ENCODE data around the gene ZNF532. TPM values are rescaled to one million over a fixed set of nuclear protein-coding genes. Genes with fewer than 3 reads are reported as not detected.

Gene ZNF532
- total and polyA plus RNA-seq, 2 of the 13 experiments (the other 11 are each of a cell fraction or from before 2014, with no cell fraction given), result not detected

DNA sequence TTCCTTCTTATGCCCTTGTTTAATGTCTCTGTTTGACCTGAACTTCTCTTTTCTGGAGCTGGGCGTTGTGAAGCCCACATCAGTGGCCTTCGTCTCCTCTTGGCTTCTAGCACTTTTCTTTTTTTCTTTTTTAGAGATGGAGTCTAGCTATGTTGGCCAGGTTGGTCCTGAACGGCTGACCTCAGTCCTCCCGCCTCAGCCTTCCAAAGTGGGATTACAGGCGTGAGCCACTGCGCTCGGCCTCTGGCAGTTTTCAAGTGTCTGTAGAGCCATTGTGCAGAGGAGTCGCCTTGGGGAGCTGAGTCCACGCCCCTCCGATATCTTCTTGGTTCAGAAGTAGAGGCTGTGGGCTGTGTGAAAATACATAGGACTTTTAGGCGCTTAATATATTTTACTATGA lies 36.5 kb downstream of the ZNF532 start (continued):
- TF ChIP-seq, protein P1, sequence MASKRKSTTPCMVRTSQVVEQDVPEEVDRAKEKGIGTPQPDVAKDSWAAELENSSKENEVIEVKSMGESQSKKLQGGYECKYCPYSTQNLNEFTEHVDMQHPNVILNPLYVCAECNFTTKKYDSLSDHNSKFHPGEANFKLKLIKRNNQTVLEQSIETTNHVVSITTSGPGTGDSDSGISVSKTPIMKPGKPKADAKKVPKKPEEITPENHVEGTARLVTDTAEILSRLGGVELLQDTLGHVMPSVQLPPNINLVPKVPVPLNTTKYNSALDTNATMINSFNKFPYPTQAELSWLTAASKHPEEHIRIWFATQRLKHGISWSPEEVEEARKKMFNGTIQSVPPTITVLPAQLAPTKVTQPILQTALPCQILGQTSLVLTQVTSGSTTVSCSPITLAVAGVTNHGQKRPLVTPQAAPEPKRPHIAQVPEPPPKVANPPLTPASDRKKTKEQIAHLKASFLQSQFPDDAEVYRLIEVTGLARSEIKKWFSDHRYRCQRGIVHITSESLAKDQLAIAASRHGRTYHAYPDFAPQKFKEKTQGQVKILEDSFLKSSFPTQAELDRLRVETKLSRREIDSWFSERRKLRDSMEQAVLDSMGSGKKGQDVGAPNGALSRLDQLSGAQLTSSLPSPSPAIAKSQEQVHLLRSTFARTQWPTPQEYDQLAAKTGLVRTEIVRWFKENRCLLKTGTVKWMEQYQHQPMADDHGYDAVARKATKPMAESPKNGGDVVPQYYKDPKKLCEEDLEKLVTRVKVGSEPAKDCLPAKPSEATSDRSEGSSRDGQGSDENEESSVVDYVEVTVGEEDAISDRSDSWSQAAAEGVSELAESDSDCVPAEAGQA (IDR thresholded peaks at IDR 0.05; ENCODE audit: low read depth), result no peak
- TF ChIP-seq, protein P1 (CRISPR knock-in tag; IDR thresholded peaks at IDR 0.05; ENCODE audit: borderline replicate concordance), result no peak
- TF ChIP-seq HIVEP1 (CRISPR knock-in tag; IDR thresholded peaks at IDR 0.05), result no peak

DNA sequence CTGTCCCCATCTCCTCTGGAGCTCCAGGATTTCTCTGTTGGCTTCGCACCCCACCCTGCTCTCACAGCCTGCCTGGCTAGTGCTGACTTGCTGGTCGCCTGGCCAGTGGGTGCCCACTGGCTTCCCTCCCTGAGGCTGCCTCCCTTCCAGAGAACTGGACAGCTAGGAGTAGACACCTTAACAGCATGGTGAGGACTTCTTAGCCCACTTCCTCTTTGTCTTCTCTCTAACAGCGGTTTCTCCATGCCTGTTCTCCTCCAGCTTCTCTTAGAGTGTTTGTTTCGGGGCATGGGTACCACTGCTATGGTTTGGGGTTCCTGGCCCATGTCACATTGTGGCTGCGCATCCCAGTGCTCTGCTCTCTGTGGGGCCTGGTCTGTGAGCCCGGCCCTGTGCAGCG lies 37.1 kb downstream of the ZNF532 start:
- FAIRE-seq (no peak), ATAC-seq (no peak), DNase-seq (ENCODE audit: low spot score) (no peak)
- H3K27me3 ChIP-seq (ENCODE audit: control insufficient read depth in 1 of 2, insufficient read depth in 2 of 2, low read length in 2 of 2), result peaks cover 0 to 35% of the 10 kb centered on the region in 2 experiments
- no TSS peak for BruUV-seq (replicated peaks)
- H3K4me1 ChIP-seq (ENCODE audit: insufficient read depth, low read length), result no peaks in the 10 kb centered on the region
- H3K36me3 ChIP-seq (replicated peaks in 1 of 2; ENCODE audit: control insufficient read depth in 1 of 2, insufficient read depth in 2 of 2, low read length in 2 of 2), result no peaks in the 10 kb centered on the region
- no peaks in the 10 kb centered on the region for H4K20me1 ChIP-seq (ENCODE audit: insufficient read depth, low read length)
- no peaks in the 10 kb centered on the region for H3K9me3 ChIP-seq (ENCODE audit: low read length)
- no peak overlapping the region for H3K4me3 ChIP-seq (replicated peaks in 1 of 3; ENCODE audit: insufficient read depth in 1 of 3, low read depth in 2 of 3, low read length in 3 of 3)
- no peak overlapping the region for H3K4me2 ChIP-seq (ENCODE audit: low read depth, low read length)
- ChIA-PET CTCF (ENCODE audit: low intra/inter-chr PET ratio, low total read pairs) (no interaction called here), POLR2A (no interaction called here)
- intact Hi-C loops (cut with micrococcal nuclease; ENCODE audit: unreplicated experiment) (no loop called here), in situ Hi-C loops (cut with HindIII; ENCODE audit: extremely low pct_ligation_motif_present, low pct_unique_long_range_greater_than_20kb) (no loop called here)
- 18% methylated on average over 4 of the region's 7 CpGs for WGBS (ENCODE audit: low lambda C conversion rate)
- no peak overlapping the region for H2AFZ ChIP-seq (ENCODE audit: low read length)
- H3K79me2 ChIP-seq (ENCODE audit: insufficient read depth, low read length), result no peaks in the 10 kb centered on the region
- no peak overlapping the region for H3K27ac ChIP-seq (ENCODE audit: extremely low read length, insufficient read depth, low read length)
- no peak overlapping the region for H3K9ac ChIP-seq (ENCODE audit: insufficient read depth, low read depth, low read length)
- TF ChIP-seq ZFP36L2 (CRISPR knock-in tag; IDR thresholded peaks at IDR 0.05) (no peak), ZNF331 (CRISPR knock-in tag; IDR thresholded peaks at IDR 0.05) (no peak), CAMTA2 (CRISPR knock-in tag; IDR thresholded peaks at IDR 0.05; ENCODE audit: borderline replicate concordance) (no peak), SAP130 (CRISPR knock-in tag; IDR thresholded peaks at IDR 0.05; ENCODE audit: low read depth) (no peak), ZKSCAN8 (CRISPR knock-in tag; IDR thresholded peaks at IDR 0.05; ENCODE audit: borderline replicate concordance) (no peak), TBX3 (IDR thresholded peaks at IDR 0.05; ENCODE audit: borderline replicate concordance) (no peak), NR2F2 (IDR thresholded peaks at IDR 0.05; ENCODE audit: borderline replicate concordance, low read depth) (no peak), ZNF326 (CRISPR knock-in tag; IDR thresholded peaks at IDR 0.05; ENCODE audit: borderline replicate concordance) (no peak), POLR2AphosphoS2 (IDR thresholded peaks at IDR 0.05; ENCODE audit: low read depth, low read length) (no peak), IRX3 (CRISPR knock-in tag; IDR thresholded peaks at IDR 0.05; ENCODE audit: borderline replicate concordance, low read depth) (no peak), REPIN1 (CRISPR knock-in tag; IDR thresholded peaks at IDR 0.05; ENCODE audit: borderline replicate concordance, low read depth) (no peak)
- TF ChIP-seq, protein P2, sequence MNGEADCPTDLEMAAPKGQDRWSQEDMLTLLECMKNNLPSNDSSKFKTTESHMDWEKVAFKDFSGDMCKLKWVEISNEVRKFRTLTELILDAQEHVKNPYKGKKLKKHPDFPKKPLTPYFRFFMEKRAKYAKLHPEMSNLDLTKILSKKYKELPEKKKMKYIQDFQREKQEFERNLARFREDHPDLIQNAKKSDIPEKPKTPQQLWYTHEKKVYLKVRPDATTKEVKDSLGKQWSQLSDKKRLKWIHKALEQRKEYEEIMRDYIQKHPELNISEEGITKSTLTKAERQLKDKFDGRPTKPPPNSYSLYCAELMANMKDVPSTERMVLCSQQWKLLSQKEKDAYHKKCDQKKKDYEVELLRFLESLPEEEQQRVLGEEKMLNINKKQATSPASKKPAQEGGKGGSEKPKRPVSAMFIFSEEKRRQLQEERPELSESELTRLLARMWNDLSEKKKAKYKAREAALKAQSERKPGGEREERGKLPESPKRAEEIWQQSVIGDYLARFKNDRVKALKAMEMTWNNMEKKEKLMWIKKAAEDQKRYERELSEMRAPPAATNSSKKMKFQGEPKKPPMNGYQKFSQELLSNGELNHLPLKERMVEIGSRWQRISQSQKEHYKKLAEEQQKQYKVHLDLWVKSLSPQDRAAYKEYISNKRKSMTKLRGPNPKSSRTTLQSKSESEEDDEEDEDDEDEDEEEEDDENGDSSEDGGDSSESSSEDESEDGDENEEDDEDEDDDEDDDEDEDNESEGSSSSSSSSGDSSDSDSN (CRISPR knock-in tag; IDR thresholded peaks at IDR 0.05), result no peak
